GM12872 (cell line): Measurements from ENCODE around the gene OR4K1.

Source experiments
- TF ChIP-seq, protein P1 (sequence below): IDR thresholded peaks from 3 replicates; pipeline ENCODE4 v1.5.1; 2011; ENCODE audit warnings: low read depth, mild to moderate bottlenecking, low read length, moderate library complexity; ENCODE audit not compliant: insufficient read depth

The OR4K1 gene

GRCh38 chr14:19917955-19918518 lies 12.7 kb upstream of the OR4K1 start:
- TF ChIP-seq, protein P1, sequence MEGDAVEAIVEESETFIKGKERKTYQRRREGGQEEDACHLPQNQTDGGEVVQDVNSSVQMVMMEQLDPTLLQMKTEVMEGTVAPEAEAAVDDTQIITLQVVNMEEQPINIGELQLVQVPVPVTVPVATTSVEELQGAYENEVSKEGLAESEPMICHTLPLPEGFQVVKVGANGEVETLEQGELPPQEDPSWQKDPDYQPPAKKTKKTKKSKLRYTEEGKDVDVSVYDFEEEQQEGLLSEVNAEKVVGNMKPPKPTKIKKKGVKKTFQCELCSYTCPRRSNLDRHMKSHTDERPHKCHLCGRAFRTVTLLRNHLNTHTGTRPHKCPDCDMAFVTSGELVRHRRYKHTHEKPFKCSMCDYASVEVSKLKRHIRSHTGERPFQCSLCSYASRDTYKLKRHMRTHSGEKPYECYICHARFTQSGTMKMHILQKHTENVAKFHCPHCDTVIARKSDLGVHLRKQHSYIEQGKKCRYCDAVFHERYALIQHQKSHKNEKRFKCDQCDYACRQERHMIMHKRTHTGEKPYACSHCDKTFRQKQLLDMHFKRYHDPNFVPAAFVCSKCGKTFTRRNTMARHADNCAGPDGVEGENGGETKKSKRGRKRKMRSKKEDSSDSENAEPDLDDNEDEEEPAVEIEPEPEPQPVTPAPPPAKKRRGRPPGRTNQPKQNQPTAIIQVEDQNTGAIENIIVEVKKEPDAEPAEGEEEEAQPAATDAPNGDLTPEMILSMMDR = no peak

DNA sequence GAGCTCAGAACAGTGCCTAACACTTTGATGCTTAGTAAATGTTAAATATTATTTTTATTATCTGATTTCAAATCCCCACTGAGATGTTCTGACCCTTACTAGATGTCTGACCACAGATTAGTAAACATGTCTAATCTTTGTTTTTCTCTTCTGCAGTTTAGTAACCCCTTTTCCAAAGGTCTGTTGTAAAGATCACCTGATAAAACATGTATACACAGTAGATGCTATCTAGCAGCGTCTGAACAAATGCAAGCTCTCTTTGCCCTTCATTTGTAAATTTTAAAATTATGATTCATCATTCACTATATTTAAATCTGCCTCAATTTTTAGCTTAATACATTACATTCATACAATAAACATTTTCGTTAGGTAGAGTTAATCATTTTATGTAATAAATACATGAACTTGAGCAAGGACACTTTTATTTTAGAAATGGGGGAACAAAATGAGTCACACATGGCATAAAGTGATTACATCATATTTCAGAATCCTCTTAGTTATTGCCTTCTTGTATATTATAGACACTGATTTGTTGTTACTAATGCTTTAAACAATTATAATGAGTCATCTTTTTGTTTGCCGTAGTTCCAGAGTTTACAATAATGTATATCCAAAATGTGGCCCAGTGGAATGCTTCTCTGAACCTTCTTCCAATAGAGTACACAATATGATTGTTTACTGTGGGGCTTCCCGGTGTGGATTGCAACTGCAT lies 12.0 kb upstream of the OR4K1 start:
- TF ChIP-seq, protein P1 = no peak

GRCh38 chr14:19920021-19920657 lies 10.6 kb upstream of the OR4K1 start, which contains the start of gene OR4K5:
Gene OR4K5, plus strand, starts transcription at chr14:19920607. Its CDS starts 0 bp downstream, at chr14:19920607.
- TF ChIP-seq, protein P1 = no peak

GRCh38 chr14:19941668-19942067 lies 11.0 kb downstream of the OR4K1 start:
- TF ChIP-seq, protein P1 = no peak

- TF ChIP-seq, protein P1 = no peak
Measured at GRCh38 chr14:19947413-19948090, 16.8 kb downstream of the OR4K1 start.

DNA sequence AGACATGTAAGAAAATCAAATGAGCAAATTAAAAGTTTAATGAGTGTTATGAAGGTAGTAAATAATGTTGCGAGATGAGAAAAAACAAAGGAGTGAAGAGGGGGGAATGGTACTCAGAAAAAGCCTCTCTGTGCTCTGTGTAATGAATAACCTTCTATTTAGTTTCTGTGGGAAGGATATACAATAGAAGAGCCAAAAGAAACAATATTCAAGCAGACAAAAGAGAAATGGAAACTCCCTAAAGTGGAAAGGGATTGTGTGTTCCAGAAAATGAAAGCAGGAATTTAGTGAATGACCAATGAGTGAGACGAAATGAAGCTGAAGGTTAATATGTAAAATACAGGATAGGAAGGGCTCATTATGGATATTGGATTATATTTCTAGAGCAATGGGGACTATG lies 18.5 kb downstream of the OR4K1 start:
- TF ChIP-seq, protein P1 = no peak

DNA sequence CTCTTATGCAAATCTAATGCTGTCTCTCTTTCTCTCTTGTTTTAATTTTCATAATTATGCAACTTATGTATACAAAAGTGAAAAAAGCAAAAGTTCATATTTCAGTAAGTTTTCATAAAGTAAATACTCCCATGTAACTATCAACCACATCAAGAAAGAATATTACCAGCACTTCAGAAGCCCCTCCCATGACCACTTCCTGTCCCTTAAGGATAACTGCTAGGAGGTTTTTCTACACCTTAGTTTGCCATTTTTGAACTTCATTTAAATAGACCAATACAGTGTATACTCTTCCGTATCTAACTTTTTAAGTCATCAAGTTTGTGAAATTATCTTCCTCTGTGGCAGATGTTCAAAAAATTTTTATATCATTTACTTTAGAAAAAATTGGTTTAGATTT lies 44.1 kb downstream of the OR4K1 start:
- TF ChIP-seq, protein P1 = no peak
